ENCODE results near the gene CNTN1. TPM values are rescaled to one million over a fixed set of nuclear protein-coding genes. Genes with fewer than 3 reads are reported as not detected.

The CNTN1 gene
- total and polyA plus RNA-seq, 2 of the 13 experiments (the other 11 are each of a cell fraction or from before 2014, with no cell fraction given): 0.01 to 0.07 TPM

DNA sequence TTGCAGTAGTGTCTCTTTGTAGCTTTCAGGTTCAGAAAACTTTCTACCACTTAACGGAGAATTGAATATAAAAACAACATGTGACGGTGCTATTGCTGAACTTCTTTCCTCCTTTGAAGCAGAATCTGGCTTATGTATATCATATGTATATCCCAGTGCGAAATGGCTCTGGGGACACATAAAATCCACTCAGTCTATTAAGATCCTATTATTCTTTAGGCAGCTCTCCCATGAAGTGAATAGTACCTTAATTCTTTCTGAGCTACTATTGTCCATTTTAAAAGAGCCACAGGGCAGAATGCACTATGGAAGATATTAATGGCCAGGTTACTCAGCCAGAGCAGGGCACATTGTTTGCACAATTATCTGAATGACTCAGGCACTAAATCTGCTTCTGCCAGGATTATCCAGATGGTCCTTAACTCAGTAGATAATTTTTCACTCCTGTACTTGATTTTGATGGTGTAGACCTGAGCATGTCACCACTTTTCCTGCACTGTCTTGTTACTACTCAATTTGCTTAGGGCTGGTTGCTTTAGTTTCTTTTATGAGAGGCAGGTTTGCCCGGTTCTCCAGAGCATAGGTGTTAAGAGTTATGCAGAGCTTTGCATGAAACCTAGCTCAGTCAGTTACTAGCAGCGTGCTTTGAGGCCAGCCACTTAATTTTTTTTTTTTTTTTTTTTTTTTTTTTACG is 5.5 kb downstream of the CNTN1 start (continued):
- TF ChIP-seq, protein P1, sequence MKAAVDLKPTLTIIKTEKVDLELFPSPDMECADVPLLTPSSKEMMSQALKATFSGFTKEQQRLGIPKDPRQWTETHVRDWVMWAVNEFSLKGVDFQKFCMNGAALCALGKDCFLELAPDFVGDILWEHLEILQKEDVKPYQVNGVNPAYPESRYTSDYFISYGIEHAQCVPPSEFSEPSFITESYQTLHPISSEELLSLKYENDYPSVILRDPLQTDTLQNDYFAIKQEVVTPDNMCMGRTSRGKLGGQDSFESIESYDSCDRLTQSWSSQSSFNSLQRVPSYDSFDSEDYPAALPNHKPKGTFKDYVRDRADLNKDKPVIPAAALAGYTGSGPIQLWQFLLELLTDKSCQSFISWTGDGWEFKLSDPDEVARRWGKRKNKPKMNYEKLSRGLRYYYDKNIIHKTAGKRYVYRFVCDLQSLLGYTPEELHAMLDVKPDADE (CRISPR knock-in tag; IDR thresholded peaks at IDR 0.05): no peak
- TF ChIP-seq, protein P2, sequence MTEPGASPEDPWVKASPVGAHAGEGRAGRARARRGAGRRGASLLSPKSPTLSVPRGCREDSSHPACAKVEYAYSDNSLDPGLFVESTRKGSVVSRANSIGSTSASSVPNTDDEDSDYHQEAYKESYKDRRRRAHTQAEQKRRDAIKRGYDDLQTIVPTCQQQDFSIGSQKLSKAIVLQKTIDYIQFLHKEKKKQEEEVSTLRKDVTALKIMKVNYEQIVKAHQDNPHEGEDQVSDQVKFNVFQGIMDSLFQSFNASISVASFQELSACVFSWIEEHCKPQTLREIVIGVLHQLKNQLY (CRISPR knock-in tag; IDR thresholded peaks at IDR 0.05): no peak
- no peak for TF ChIP-seq NR2F2 (IDR thresholded peaks at IDR 0.05; ENCODE audit: borderline replicate concordance, low read depth)
- TF ChIP-seq ATM (IDR thresholded peaks at IDR 0.05; ENCODE audit: borderline replicate concordance): no peak
- TF ChIP-seq SOX6 (IDR thresholded peaks at IDR 0.05): no peak
- TF ChIP-seq SOX6 (CRISPR knock-in tag; IDR thresholded peaks at IDR 0.05): no peak
- TF ChIP-seq HHEX (CRISPR knock-in tag; IDR thresholded peaks at IDR 0.05): no peak

- no peaks in the 10 kb centered on the region for H3K4me1 ChIP-seq (ENCODE audit: insufficient read depth, low read length)
- POLR2A ChIA-PET: no interaction called here
- no peak overlapping the region for H3K27ac ChIP-seq (ENCODE audit: extremely low read length, insufficient read depth, low read length)
- H3K79me2 ChIP-seq (ENCODE audit: insufficient read depth, low read length): no peaks in the 10 kb centered on the region
- CTCF ChIA-PET (ENCODE audit: low intra/inter-chr PET ratio, low total read pairs): no interaction called here
- no peaks in the 10 kb centered on the region for H3K36me3 ChIP-seq (replicated peaks in 1 of 2; ENCODE audit: control insufficient read depth in 1 of 2, insufficient read depth in 2 of 2, low read length in 2 of 2)
- WGBS (ENCODE audit: low lambda C conversion rate): 27% methylated on average over 4 of the region's 4 CpGs
- no peak for FAIRE-seq
- no peak overlapping the region for H2AFZ ChIP-seq (ENCODE audit: low read length)
- intact Hi-C loops (cut with micrococcal nuclease; ENCODE audit: unreplicated experiment) (no loop called here), in situ Hi-C loops (cut with HindIII; ENCODE audit: extremely low pct_ligation_motif_present, low pct_unique_long_range_greater_than_20kb) (no loop called here)
- no peak for ATAC-seq
- BruUV-seq (replicated peaks): no TSS peak
- no peaks in the 10 kb centered on the region for H4K20me1 ChIP-seq (ENCODE audit: insufficient read depth, low read length)
- no peaks in the 10 kb centered on the region for H3K27me3 ChIP-seq (ENCODE audit: control insufficient read depth in 1 of 2, insufficient read depth in 2 of 2, low read length in 2 of 2)
- no peaks in the 10 kb centered on the region for H3K9me3 ChIP-seq (ENCODE audit: low read length)
- H3K4me3 ChIP-seq (replicated peaks in 1 of 3; ENCODE audit: insufficient read depth in 1 of 3, low read depth in 2 of 3, low read length in 3 of 3): no peak overlapping the region
- TF ChIP-seq ZNF841 (CRISPR knock-in tag; IDR thresholded peaks at IDR 0.05; ENCODE audit: borderline replicate concordance) (no peak), SMAD1 (CRISPR knock-in tag; IDR thresholded peaks at IDR 0.05; ENCODE audit: borderline replicate concordance, low read depth) (no peak), PBX2 (CRISPR knock-in tag; IDR thresholded peaks at IDR 0.05) (no peak)
- no peak overlapping the region for H3K4me2 ChIP-seq (ENCODE audit: low read depth, low read length)
- no peak for DNase-seq (ENCODE audit: low spot score)
- no peak overlapping the region for H3K9ac ChIP-seq (ENCODE audit: insufficient read depth, low read depth, low read length)
Measured at GRCh38 chr12:40701756-40702155, 9.5 kb downstream of the CNTN1 start.

All from HepG2 (cell line).